Upper lobe of left lung (tissue), 6 donors: ENCODE results near the gene RAB40B. TPM values are rescaled to one million over a fixed set of nuclear protein-coding genes. Genes with fewer than 3 reads are reported as not detected.
A peak's percentile ranks its signal among the peaks of the same experiment; 100 is the strongest.

ENCODE experiments used
- ATAC-seq, 2 donors: fragments of 200-7000 bp; cut with Tn5 transposase; one replicate each; pipeline ENCODE4 v1.9.1; 2022; ENCODE audit warnings: mild to moderate bottlenecking in 2 of 2, moderate library complexity in 2 of 2; ENCODE audit not compliant: low FRiP score in 2 of 2
- DNase-seq, 2 donors: peaks; one replicate each; pipeline ENCODE4 v3.0.0-alpha.2; 2019 to 2020
- H3K27ac ChIP-seq, 4 donors: fragments of 200-600 bp; sonication (generic); one replicate each; pipeline ENCODE4 v1.5.1; 2016 to 2019
- H3K27me3 ChIP-seq, 4 donors: fragments of 200-600 bp; sonication (generic); one replicate each; pipeline ENCODE4 v1.5.1; 2017 to 2019
- H3K36me3 ChIP-seq, 4 donors: fragments of 200-600 bp; sonication (generic); one replicate each; pipeline ENCODE4 v1.5.1; 2016 to 2019
- H3K4me1 ChIP-seq, 4 donors: fragments of 200-600 bp; sonication (generic); one replicate each; pipeline ENCODE4 v1.5.1; 2018 to 2019
- H3K4me3 ChIP-seq, 4 donors: fragments of 200-600 bp; sonication (generic); one replicate each; pipeline ENCODE4 v1.5.1; 2017 to 2019; ENCODE audit warnings: mild to moderate bottlenecking in 2 of 4, moderate library complexity in 1 of 4
- H3K9me3 ChIP-seq, 4 donors: fragments of 200-600 bp; sonication (generic); one replicate each; pipeline ENCODE4 v1.5.1; 2018 to 2019
- EP300 ChIP-seq, 4 donors: sonication (generic); formaldehyde crosslinking; IDR thresholded peaks; one replicate each; pipeline ENCODE4 v1.5.1; 2017; ENCODE audit warnings: antibody characterized with exemption in 4 of 4, control low read depth in 2 of 4
- POLR2A ChIP-seq, 4 donors: fragments of 450-650 bp; IDR thresholded peaks; one replicate each; pipeline ENCODE4 v1.5.1; 2016 to 2017; ENCODE audit warnings: antibody characterized with exemption in 4 of 4, mild to moderate bottlenecking in 2 of 4
- POLR2AphosphoS5 ChIP-seq, 2 donors: sonication (generic); formaldehyde crosslinking; IDR thresholded peaks; one replicate each; pipeline ENCODE4 v1.5.1; 2017; ENCODE audit warnings: antibody characterized with exemption in 2 of 2
- WGBS, 2 donors: methylation state at CpG; one replicate each; pipeline ENCODE4 v1.1.5; 2017 to 2018; 5-methylcytosine and 5-hydroxymethylcytosine counted together
- total RNA-seq, 6 donors: library from RNA; depleted of rRNA in 4 of 6; stranded (reverse); fragments of >200 nt in 4 of 6; gene quantifications; one replicate each; pipeline versions ENCODE4 v1.1.0 to v1.2.1, GENCODE V29; 2016 to 2021
- TF ChIP-seq, protein P1 (sequence below), 6 experiments: fragments of 450-650 bp in 4 of 6; fragments of 200-600 bp in 2 of 6; sonication (generic) in 2 of 6; IDR thresholded peaks; one replicate each; pipeline ENCODE4 v1.5.1; 2016 to 2019; ENCODE audit warnings: antibody characterized with exemption in 6 of 6
- donor health status: DM: no; HTN: no; CAD: no; lungs with moderate emphysema.
- donor health status: DM: no; HTN: yes; CAD: no; lungs with severe emphysema.

The RAB40B gene
- total RNA-seq, 6 donors from 2014 or later, result 7.8 to 23.7 (median 11.4) TPM

DNA sequence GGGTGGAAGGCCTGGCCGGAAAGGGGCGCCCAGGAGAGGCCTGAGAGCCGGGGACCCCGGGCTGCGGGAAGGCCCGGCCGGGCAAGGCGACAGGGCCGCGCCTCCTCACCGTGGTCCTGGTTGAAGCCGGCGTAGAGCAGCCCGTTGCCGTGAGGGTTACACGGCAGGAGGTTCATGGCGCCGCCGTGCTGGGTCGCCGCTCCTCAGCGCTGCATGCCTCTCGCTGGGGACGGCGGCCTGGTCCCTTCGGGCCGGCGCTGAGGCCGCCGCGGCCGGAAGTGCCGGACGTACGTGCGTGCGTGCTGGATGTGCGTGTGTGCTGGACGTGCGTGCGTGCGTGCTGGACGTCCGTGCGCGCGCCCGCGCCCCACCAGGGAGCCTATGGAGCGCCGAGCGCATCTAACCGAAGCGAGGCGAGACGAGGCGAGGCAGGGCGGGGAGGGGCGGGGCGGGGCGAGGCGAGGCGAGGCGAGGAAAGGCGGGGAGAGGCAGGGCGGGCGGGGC lies 50.3 kb downstream of the RAB40B start, which contains the start of gene WDR45B:
Gene WDR45B (minus strand): TSS at position 280 of the 504 bp plus-strand sequence. CDS start 104 bp downstream, at position 176.
- peak; percentile 99 for TF ChIP-seq POLR2AphosphoS5 (IDR thresholded peaks at IDR 0.05)
- TF ChIP-seq, protein P1, sequence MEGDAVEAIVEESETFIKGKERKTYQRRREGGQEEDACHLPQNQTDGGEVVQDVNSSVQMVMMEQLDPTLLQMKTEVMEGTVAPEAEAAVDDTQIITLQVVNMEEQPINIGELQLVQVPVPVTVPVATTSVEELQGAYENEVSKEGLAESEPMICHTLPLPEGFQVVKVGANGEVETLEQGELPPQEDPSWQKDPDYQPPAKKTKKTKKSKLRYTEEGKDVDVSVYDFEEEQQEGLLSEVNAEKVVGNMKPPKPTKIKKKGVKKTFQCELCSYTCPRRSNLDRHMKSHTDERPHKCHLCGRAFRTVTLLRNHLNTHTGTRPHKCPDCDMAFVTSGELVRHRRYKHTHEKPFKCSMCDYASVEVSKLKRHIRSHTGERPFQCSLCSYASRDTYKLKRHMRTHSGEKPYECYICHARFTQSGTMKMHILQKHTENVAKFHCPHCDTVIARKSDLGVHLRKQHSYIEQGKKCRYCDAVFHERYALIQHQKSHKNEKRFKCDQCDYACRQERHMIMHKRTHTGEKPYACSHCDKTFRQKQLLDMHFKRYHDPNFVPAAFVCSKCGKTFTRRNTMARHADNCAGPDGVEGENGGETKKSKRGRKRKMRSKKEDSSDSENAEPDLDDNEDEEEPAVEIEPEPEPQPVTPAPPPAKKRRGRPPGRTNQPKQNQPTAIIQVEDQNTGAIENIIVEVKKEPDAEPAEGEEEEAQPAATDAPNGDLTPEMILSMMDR (IDR thresholded peaks at IDR 0.05), result peak in 1 of 6 experiments; percentile 10
- peak in 3 of 4 donors; percentile 72 to 85 (median 82) for TF ChIP-seq EP300 (IDR thresholded peaks at IDR 0.05)
- peak in 3 of 4 donors; percentile 88 to 99 (median 90) for TF ChIP-seq POLR2A (IDR thresholded peaks at IDR 0.05)
- Histone ChIP-seq H3K27ac (peak within 1 kb of the TSS; percentile 99 to 100 (median 99)), H3K4me3 (peak within 1 kb of the TSS; percentile 99 to 100 (median 100)), H3K9me3 (no peaks in the 10 kb centered on the region), H3K4me1 (peaks cover 18 to 29% (median 23%) of the 10 kb centered on the region in 4 donors), H3K27me3 (no peaks in the 10 kb centered on the region), H3K36me3 (peaks cover 7 to 13% (median 9%) of the 10 kb centered on the region in 4 donors)
- peak; percentile 96 to 98 for ATAC-seq
- 0% methylated on average over 9 of the region's 67 CpGs; no CpG with 5 or more reads in 1 of the 2 donors for WGBS, 2 donors
- peak; percentile 94 to 99 for DNase-seq

DNA sequence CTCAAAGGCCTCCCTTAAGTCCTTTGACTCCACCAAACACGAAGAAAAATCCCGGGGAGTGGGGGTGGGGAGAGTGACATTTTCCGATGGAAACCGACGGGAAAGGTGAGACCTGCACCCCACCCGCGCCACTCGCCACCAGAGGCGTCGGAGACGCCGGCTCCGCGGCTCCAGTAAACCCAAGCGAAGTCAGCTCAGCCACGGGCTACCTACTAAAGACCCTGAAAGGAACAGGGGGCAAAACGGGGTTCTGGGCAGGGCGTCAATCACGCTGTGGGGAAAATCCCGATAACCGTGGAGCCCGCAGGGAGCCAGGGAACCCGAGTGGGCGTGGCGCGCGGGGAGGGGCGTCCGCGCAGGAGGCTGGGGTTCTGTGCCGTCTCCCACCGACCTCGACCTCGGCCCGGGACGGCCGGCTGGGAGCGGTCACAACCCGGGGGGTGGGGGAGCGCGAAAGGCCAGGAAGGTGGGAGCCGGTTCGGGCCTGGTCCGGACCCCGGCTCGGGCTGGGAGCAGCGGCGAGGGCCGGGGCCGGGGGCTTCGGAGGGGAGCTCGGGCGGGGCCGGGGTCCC lies 50.8 kb downstream of the RAB40B start:
- Histone ChIP-seq H3K4me3 (peak overlapping the region; percentile 99 to 100 (median 100)), H3K27me3 (no peaks in the 10 kb centered on the region), H3K9me3 (no peaks in the 10 kb centered on the region), H3K4me1 (peaks cover 18 to 29% (median 23%) of the 10 kb centered on the region in 4 donors), H3K36me3 (peaks cover 13 to 18% (median 15%) of the 10 kb centered on the region in 4 donors), H3K27ac (peak overlapping the region; percentile 99 to 100 (median 99))
- peak; percentile 35 to 76 for ATAC-seq
- TF ChIP-seq, protein P1 (IDR thresholded peaks at IDR 0.05), result peak in 1 of 6 experiments; percentile 10
- TF ChIP-seq POLR2A (IDR thresholded peaks at IDR 0.05), result no peak
- DNase-seq, result peak; percentile 33 to 93
- WGBS, 2 donors, result 0% methylated on average over 38 of the region's 54 CpGs

DNA sequence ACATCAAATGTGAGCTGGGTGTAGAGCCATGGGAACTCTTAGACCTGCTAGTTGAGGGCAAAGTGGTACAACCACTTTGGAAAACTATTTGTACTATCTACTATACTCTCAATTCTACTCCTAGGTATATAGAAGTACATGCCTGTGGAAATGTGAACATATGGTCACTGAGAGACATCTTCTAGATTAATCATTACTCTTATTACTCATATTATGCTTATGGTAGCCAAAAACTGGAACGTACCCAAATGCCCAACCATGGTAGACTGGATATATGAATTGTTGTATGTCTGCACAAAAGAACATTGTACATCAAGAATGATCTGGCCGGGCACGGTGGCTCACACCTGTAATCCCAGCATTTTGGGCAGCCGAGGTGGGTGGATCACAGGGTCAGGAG lies 53.0 kb downstream of the RAB40B start:
- H3K27me3 ChIP-seq, result no peaks in the 10 kb centered on the region
- TF ChIP-seq POLR2A (IDR thresholded peaks at IDR 0.05), result no peak
- no peak for ATAC-seq
- peaks cover 18 to 29% (median 23%) of the 10 kb centered on the region in 4 donors for H3K4me1 ChIP-seq
- 90 to 98% methylated on average over 1 to 4 of the region's 4 CpGs for WGBS, 2 donors
- no peak overlapping the region for H3K4me3 ChIP-seq
- no peaks in the 10 kb centered on the region for H3K9me3 ChIP-seq
- peaks cover 14 to 40% (median 27%) of the 10 kb centered on the region in 4 donors for H3K36me3 ChIP-seq
- DNase-seq, result no peak
- no peak overlapping the region for H3K27ac ChIP-seq

DNA sequence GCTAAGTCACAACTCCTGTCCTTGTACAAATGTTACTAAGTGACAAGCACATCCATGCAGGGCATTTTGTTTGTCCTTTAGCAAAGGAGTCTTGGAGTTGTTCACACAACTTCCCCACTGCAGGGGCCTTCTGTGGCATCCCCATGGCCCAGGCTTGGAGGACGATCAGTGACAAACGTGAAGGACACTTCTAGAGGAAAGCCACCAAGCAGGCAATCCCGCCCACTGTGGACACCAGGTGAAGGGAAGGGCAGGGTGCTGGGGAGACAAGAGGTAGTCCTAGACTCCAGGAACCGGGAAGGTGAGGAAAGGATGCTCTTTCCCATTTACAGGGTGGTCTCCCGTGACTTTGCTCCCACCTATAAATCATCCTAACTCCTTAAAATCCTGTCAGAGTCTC lies 54.4 kb downstream of the RAB40B start:
- H3K36me3 ChIP-seq, result peaks cover 14 to 53% (median 34%) of the 10 kb centered on the region in 4 donors
- 87 to 91% methylated on average over 5 of the region's 5 CpGs for WGBS, 2 donors

DNA sequence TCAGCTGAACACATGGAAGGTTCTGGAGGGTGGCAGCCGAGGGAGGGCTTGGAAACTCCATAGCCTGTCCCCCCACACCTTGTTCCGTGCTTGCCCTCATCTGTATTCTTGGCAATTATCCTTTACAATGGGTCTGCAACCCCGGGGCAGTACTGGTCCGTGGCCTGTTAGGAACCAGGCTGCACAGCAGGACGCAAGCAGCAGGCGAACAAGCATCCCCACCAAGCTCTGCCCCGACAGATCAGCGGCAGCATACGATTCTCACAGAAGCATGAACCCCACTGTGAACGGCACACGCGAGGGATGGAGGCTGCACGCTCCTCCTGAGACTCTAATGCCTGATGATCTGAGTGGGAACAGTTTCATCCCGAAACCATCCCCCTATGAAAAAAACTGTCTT lies 56.5 kb downstream of the RAB40B start:
- Histone ChIP-seq H3K27me3 (no peaks in the 10 kb centered on the region), H3K36me3 (peaks cover 14 to 53% (median 34%) of the 10 kb centered on the region in 4 donors), H3K9me3 (peaks cover 0 to 4% (median 0%) of the 10 kb centered on the region in 4 donors), H3K4me1 (peaks cover 8 to 29% (median 18%) of the 10 kb centered on the region in 4 donors), H3K4me3 (no peak overlapping the region), H3K27ac (no peak overlapping the region)
- DNase-seq, result no peak
- ATAC-seq, result no peak
- WGBS, 2 donors, result 91 to 98% methylated on average over 14 of the region's 14 CpGs
- TF ChIP-seq POLR2AphosphoS5 (IDR thresholded peaks at IDR 0.05), result no peak
- TF ChIP-seq EP300 (IDR thresholded peaks at IDR 0.05), result no peak
- TF ChIP-seq POLR2A (IDR thresholded peaks at IDR 0.05), result no peak
- TF ChIP-seq, protein P1 (IDR thresholded peaks at IDR 0.05), result no peak

More for the DNA sequence above, 54.4 kb downstream of the RAB40B start:
- H3K4me3 ChIP-seq, result no peak overlapping the region
- no peaks in the 10 kb centered on the region for H3K9me3 ChIP-seq
- peaks cover 16 to 39% (median 23%) of the 10 kb centered on the region in 4 donors for H3K4me1 ChIP-seq
- ATAC-seq, result no peak
- H3K27ac ChIP-seq, result no peak overlapping the region
- DNase-seq, result no peak
- TF ChIP-seq POLR2A (IDR thresholded peaks at IDR 0.05) (no peak), POLR2AphosphoS5 (IDR thresholded peaks at IDR 0.05) (no peak), EP300 (IDR thresholded peaks at IDR 0.05) (no peak)
- TF ChIP-seq, protein P1 (IDR thresholded peaks at IDR 0.05), result no peak
- no peaks in the 10 kb centered on the region for H3K27me3 ChIP-seq
